GM10847 (cell line): ENCODE measurements around the gene POLD4.

ENCODE experiments used
- POLR2A ChIP-seq: IDR thresholded peaks from 2 replicates; pipeline ENCODE4 v1.6.1; 2011; ENCODE audit not compliant: insufficient read length; ENCODE audit errors: extremely low read depth

The POLD4 gene

DNA sequence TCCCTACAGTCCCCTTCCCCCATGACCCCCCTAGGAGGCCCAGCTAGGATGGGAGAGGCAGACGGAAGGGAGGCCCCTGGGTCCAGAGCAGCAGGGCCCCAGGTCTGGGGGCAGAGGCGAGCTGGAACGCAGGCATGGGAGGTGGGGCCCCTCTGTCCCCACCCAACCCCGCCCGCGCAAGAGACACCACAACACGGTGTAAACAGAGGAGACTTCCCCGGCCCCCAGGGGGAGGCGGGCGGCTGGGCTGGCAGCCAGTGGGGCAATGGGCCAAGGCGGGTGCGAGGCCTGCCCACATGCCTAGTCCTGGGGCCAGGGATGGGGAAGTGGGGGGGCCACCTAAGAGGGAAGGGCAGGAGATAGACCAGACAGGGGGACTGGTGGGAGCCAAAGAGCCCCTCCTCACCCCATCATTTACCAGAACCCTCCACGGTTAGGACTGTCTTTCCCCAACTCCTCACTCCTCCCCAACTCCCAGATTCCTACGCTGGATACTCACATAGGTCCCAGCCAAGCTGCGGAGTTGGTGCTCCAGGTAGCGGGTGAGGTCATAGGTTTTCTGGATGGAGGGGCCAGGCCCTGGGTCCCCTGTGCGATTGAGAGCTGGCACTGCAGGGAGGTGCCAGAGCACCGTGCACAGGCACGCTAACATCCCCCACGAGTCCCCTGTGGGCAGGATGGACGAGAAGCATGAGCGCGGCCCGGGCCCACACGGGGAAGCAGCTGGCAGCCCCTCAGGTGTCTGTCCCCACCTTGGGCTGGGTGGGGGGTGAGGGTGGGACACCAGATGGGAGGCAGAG, 13.8 kb upstream of the POLD4 start:
- TF ChIP-seq POLR2A = no peak

DNA sequence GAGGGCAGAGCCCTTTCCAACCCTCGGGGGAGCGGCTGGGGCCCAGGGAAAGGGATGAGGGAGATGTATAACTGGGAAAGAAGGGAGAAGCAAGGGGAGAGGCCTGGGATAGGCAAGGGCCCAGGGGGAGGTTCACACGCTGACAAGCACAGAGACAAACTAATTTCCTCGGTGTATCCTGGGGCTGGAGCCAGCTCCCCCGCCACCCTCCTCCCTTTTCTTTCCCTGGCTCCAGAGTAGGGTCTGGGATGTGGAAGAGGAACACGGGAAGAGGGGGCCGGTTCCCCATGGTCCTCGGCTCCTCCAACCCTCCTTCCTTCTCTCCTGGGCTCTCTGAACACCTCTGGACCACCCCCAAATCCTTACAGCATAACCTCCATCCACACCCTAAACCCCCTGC, 13.2 kb upstream of the POLD4 start:
- no peak for TF ChIP-seq POLR2A

DNA sequence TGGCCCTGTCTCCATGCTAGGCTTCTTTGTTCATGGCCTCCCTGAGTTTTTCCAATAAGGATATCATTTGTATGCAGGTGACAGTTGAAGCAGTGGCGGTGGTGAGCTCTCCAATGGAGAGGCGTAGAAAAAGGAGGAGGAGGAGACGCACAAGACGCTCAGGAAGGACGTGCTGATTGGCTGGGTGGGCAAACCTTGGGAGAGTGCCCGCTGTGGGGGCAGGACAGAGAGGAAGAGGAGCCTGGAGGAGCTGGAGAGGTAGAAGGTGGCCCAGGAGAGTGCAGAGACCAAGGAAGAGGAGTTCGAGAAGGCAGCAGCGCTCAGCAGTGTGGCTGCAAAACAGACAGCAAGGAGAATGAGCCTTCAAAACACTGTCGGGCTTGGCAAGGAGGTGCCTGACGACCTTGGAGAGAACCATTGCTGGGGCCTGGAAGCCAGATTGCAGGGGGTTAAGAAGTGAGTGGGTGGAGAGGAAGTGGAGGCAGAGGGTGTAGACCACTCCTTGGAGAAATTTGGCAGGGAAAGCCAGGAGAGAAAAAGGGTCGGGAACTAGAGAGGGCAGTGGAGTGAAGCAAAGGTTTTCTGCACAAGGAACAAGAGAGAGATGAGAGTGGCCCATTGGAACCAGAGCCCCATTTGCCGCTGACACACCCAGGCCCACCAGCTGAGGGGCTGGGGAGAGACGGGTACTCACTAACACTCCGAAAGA, 12.5 kb upstream of the POLD4 start:
- no peak for TF ChIP-seq POLR2A

DNA sequence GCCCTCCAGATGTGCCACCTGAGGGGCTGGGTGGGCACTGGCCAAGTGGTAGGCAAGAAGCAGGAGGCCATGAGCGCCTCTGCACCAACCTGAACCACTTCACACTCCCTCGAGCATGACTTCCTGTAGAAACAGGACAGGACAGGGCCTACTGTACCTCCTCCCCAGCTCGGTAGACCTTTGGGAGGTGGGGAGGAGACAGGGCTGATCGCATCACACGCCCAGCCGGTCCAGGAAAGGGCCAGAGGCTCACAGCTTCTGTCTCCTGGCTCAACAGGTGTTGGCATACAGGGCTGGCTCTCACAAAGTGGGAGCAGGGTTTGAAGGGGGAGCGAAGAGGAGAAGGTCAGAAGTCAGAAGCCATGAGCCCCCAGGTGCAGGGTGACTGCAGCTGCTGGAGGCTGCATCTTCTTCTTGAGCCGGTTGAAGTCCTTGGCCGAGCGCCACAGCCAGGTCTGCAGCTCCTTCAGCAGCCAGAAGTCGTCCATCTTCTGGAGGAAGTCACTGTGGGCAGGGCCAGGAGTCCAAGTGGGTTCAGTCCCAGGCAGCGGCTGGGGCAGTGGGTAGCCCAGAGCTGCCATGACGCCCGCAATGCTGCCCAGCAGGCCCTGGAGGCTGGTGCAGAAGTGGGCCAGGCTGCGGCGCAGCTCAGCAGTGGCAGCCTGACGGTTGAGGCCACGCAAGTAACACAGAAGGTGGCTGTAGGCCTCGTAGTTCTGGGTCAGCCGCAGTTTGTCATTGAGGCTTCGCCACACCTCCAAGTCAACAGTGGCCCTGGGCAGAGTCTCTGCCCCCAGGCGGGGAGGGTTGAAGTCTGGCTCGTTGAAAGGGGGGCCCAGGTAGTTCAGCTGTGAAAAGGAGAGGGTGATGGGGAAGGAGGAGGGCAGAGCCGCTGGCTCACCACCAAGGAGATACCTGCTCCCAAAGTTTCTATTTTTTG, 11.7 kb upstream of the POLD4 start:
- no peak for TF ChIP-seq POLR2A

DNA sequence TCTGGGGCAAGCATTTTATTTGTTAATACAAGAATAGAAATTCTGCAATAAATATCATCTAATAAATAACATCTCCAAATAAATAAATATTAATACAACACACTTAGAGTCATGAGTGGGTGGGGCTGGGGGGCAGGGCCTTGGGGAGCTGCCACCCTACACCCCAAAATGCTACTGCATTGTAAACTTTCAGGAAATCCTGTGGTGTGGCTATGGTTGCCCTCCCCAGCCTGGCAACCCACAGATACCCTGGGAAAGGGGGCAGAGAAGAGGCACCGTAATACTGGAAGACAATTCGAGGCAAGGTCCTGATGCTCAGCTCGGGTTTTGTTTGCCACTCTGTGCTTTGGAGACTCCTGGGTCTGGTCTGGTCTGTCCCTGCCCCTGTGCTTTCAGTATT, 10.8 kb upstream of the POLD4 start:
- TF ChIP-seq POLR2A = no peak

DNA sequence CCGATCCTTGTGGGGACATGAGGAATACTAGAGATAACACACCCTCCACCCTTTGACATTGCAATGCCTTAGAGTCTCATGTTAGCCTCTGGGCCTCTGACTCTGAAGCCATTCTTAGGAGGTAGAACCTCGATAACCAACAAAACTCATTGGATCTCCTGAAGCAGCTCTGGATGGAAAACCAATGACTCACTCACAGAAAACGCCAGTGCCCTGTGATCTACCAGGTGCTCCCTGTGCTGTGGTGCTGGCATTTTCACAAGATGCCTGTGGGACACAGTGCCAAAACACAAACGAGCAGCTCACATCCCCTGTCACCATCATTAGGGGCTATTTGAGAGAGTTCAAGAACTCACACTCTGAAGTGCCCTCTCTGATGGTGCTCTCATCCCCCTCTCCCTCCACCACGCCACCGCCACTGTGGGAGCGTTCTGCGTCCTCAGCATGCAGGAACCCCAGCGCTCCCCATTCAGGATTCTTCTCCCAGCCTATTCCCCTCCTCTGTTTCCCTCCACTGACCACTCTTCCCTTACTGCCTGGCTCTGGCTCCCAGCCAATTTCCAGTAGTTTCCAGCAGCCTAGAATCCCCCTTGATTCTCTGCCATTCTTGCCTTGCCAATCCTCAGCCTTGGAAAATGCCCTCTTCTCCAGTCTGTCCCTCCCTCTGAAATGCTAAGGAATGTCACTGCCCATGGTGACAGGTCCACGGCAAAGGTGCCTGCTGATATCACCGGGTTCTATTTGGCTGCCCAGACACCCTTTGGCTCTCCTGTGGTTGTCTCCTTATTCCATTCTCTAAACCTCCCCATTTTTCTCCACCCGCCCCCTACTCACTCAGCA, 4.7 kb upstream of the POLD4 start:
- no peak for TF ChIP-seq POLR2A

DNA sequence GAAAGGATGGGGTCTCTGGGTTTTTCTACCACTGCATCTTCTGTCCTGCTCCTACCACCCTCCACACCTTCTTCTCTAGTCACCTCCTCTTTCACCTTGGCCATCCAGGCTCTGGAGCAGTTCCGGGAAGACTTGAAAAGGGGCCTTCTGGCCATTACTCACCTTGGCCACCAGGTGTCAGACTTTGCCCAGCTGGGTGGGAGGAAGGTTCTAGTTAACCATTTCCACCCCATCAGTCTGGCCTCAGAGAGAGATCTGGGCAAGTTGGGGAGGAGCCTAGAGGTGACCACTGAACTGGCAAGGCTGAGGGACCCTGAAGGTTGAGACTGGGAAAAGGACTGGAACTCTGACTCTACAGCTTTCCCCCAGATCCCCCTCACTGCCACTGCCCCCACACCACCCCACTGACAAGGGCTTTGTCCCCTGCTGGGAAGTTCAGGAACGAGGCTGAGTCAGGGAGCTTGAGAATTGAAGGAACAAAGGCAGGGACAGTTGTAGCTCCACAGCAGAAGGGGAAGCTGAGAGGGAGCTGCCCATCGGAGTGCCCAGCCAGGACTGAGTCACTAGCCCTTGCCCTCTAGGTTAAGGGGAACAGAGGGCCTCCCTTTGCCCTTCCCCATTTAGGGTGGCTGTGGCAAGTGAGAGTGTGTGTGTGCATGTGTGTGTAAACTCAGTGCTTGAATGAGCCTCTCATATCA, 3.7 kb upstream of the POLD4 start:
- no peak for TF ChIP-seq POLR2A

DNA sequence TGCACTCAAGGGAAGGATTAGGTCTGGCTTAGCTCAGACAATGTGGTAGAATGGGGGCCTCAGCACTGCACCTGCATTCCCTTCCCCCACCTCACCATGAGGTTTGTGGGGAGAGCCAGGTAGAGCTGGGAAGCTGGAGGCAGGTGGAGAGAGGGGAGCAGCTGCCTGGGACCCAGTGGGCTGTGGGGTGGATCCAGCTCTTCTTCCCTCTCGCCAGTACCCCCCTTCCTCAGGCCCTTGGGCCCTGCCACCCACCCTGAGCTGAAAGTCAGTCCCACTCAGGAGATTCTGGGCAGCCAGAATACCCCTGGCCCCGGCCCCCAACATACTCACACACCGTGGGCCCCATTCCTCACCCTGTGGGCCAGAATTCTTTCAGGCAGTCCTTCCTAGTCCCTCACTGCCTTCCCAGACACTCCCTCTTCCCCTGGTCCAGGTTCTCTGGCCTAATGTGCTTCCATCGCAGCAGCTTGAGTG, 3.1 kb upstream of the POLD4 start:
- TF ChIP-seq POLR2A = no peak

DNA sequence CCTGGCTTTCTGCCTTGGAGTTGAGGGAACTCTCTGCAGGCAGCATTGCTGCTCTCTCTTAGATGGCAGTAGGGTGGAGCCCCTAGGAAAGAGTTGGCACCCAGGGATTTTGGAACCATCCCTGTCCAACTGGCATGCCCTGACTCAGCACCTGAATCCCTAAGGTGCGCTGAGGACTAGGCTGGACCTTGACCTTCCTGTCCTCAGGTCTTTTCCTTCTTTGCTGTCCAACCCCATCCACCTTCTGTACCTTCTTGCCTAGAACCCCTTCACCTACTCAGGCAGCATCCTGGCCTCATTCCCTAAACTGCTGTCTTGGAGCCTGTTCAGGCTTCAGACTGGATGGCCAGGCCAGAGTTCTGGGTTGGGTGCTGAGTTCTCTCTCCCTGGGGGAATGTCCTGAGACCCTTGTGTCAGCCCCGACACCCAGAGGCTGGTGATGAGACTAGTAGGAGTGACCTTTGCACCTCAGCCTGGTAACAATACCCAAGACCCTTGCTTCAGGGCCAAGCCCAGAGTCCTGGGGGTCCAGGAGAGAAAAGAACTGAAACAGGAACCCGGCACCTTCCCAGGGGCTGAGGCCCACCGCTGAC, 2.5 kb upstream of the POLD4 start:
- no peak for TF ChIP-seq POLR2A

DNA sequence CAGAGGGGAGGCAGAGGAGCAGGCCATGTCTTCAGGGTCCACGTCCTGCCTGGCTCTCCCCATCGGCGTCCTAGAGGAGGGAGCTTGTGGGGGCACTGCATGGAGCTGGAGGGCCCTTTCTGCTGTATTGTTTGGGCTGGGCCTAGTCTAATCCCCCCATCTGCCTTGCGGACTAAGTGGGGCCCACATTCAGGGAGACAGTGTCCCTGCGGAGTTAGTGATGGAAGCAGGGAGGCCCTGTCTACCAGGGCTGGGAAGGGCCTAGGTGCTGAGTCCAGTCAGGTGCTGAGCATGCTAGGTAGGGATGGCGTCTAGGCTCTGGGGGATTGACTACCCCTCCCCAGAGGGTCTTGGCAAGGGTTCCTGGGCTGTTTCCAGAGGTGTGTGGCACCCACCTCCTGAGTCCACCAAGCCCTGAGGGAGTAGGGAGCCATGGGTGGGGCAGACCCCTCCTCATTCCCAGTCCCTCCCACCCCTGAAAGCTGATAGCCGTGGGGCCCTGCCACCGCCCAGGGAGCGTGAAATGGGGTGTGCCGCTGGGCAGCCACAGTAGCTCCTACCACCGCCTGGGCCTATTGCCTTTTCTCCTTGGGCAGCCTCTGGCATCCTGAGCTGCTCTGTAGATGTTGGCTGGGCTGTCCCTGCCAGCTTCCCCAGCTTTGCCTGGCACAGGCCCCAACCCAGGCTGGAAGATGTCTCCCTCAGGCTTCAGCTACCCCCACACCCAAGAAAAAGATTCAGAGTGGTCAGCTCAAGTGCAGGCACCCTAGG, 1.9 kb upstream of the POLD4 start:
- TF ChIP-seq POLR2A = no peak

DNA sequence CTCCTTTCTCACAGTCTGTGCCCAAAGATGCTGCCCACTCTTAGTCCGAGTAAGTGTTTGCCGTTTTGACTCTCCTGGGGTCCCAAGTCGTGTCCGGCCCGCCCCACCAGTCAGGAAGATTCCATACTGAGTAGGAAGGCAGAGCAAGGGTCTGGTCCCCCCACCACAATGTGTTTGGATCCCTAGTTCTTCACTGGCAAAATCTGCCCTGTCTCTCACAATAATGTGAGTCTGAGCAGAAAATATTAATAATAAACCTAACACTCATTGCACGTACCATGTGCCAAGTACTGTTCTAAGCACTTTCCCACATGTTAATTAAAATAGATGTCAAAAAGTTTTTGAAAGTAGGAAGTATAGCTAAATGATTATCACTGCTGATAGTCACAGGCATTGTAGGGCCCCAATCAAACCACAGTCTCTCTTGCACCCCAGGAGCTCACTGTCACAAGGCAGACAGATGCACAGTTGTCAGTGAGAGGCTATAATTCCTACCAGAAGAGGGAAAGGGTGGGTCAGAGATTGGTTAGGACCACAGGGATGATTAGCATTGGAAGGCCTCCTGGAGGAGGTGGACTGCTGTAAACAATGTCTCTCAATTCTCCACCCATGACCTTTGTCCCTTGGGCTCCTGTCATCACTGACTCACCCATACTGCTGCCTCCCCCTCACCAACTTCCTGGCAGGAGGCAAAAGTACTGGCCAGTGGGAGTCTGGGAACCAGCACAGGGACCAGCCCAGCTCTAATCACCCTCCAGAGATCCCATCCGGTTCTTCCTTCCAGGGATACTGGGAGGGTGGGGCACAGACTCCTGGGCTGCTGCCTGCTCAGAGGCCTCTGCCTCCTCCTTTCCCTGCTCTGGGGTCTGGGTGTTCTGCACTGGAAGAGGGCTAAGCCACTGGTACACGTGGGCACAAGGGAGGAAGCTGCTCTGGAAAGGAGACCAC, 1.0 kb upstream of the POLD4 start:
- no peak for TF ChIP-seq POLR2A
